K562 (cell line): Measurements from ENCODE around the gene POLR3E. TPM values are rescaled to one million over a fixed set of nuclear protein-coding genes. Genes with fewer than 3 reads are reported as not detected.
A peak's percentile ranks its signal among the peaks of the same experiment; 100 is the strongest.

Source experiments
- ARID4B ChIP-seq: sonication (generic); formaldehyde crosslinking; IDR thresholded peaks from 2 replicates; pipeline ENCODE4 v1.8.0; 2022; ENCODE audit warnings: mild to moderate bottlenecking, missing genetic modification reagents
- CUX1 ChIP-seq: fragments of 200-800 bp; sonication (Bioruptor generic); IDR thresholded peaks from 2 replicates; pipeline ENCODE4 v1.6.1; 2016; ENCODE audit warnings: missing genetic modification characterization, missing compliant biosample characterization
- ELF4 ChIP-seq: fragments of 450-650 bp; formaldehyde crosslinking; IDR thresholded peaks from 2 replicates; pipeline ENCODE4 v1.4.0; 2022; ENCODE audit warnings: missing genetic modification characterization
- GMEB1 ChIP-seq: fragments of 250-450 bp; sonication (Bioruptor Pico); IDR thresholded peaks from 2 replicates; pipeline ENCODE4 v1.4.0; 2020; ENCODE audit warnings: mild to moderate bottlenecking
- HMBOX1 ChIP-seq: sonication (generic); IDR thresholded peaks from 2 replicates; pipeline ENCODE4 v1.6.1; 2016
- HMGXB4 ChIP-seq: sonication (generic); formaldehyde crosslinking; IDR thresholded peaks from 2 replicates; pipeline ENCODE4 v1.8.1; 2023; ENCODE audit warnings: mild to moderate bottlenecking, missing genetic modification reagents
- HNRNPK ChIP-seq: fragments of 200-400 bp; formaldehyde crosslinking; IDR thresholded peaks from one replicate; pipeline ENCODE4 v1.6.1; 2018; ENCODE audit warnings: mild to moderate bottlenecking, low read depth, low read length; ENCODE audit not compliant: poor library complexity, severe bottlenecking
- HNRNPUL1 ChIP-seq: fragments of 200-400 bp; formaldehyde crosslinking; IDR thresholded peaks from 2 replicates; pipeline ENCODE4 v1.6.1; 2017; ENCODE audit warnings: low read length
- IRF2 ChIP-seq: sonication (generic); formaldehyde crosslinking; IDR thresholded peaks from 2 replicates; pipeline ENCODE4 v1.8.1; 2022; ENCODE audit warnings: mild to moderate bottlenecking, missing genetic modification reagents
- RFX5 ChIP-seq: IDR thresholded peaks from 2 replicates; pipeline ENCODE4 v1.6.1; 2011; ENCODE audit warnings: low read depth, mild to moderate bottlenecking, improper control_type of control experiment, low read length
- SLC30A9 ChIP-seq: fragments of 250-450 bp; sonication (Bioruptor Pico); IDR thresholded peaks from 2 replicates; pipeline ENCODE4 v1.8.0; 2022; ENCODE audit warnings: mild to moderate bottlenecking, moderate library complexity
- TAF9B ChIP-seq: fragments of 450-650 bp; IDR thresholded peaks from 2 replicates; pipeline ENCODE4 v1.6.1; 2018; ENCODE audit warnings: mild to moderate bottlenecking; ENCODE audit not compliant: partially characterized antibody
- ZNF77 ChIP-seq: fragments of 250-450 bp; sonication (Bioruptor Pico); IDR thresholded peaks from 2 replicates; pipeline ENCODE4 v1.5.0; 2020
- polyA plus RNA-seq, 8 experiments: library from polyadenylated mRNA; depleted of rRNA in 4 of 8; stranded (reverse) in 5 of 8; unstranded in 3 of 8; fragments of >200 nt; fragmentation: Nextera tagmentation in 2 of 8; fragmentation: Illumina TruSeq in 1 of 8; extraction: Ambion mirVana in 2 of 8; extraction: Trizol in 1 of 8; gene quantifications; 2 replicates each; pipeline versions ENCODE4 v1.2.1 to v1.2.3, GENCODE V29; 2011 to 2014; ENCODE audit warnings: inconsistent platforms in 1 of 8, missing spikeins in 1 of 8
- total RNA-seq, 7 experiments: library from RNA; depleted of rRNA in 6 of 7; stranded (reverse); fragments of >200 nt in 6 of 7; fragmentation: Illumina TruSeq in 2 of 7; extraction: Trizol in 2 of 7; gene quantifications; 2 replicates each; pipeline versions ENCODE4 v1.2.1 to v1.2.3, GENCODE V29; 2011 to 2021; ENCODE audit warnings: low replicate concordance in 1 of 7

The POLR3E gene
- total and polyA plus RNA-seq, 9 of the 15 experiments (the other 6 are each of a cell fraction or from before 2014, with no cell fraction given), result 17.7 to 151 (median 82.6) TPM

GRCh38 chr16:22282254-22282892 is 14.8 kb upstream of the POLR3E start (continued):
- TF ChIP-seq IRF2 (no peak), TAF9B (peak; percentile 36), GMEB1 (no peak), HMBOX1 (no peak), HNRNPK (no peak), CUX1 (CRISPR knock-in tag) (no peak), HMGXB4 (CRISPR knock-in tag) (no peak), ZNF77 (CRISPR knock-in tag) (no peak), SLC30A9 (no peak), ARID4B (CRISPR knock-in tag) (no peak), HNRNPUL1 (no peak), ELF4 (CRISPR knock-in tag) (no peak), RFX5 (no peak)
